ENCODE measurements around the gene POFUT1.

GRCh38 chr20:32189123-32189410 lies 18.6 kb upstream of the POFUT1 start:
- no peak for TF ChIP-seq CTCF (conservative IDR thresholded peaks at IDR 0.05)
- no peak for TF ChIP-seq ZFX (IDR thresholded peaks at IDR 0.05)
